ENCODE data around the gene MPPED1. TPM values are rescaled to one million over a fixed set of nuclear protein-coding genes. Genes with fewer than 3 reads are reported as not detected.

Gene MPPED1
- total RNA-seq, 1 experiment from 2014 or later = not detected

DNA sequence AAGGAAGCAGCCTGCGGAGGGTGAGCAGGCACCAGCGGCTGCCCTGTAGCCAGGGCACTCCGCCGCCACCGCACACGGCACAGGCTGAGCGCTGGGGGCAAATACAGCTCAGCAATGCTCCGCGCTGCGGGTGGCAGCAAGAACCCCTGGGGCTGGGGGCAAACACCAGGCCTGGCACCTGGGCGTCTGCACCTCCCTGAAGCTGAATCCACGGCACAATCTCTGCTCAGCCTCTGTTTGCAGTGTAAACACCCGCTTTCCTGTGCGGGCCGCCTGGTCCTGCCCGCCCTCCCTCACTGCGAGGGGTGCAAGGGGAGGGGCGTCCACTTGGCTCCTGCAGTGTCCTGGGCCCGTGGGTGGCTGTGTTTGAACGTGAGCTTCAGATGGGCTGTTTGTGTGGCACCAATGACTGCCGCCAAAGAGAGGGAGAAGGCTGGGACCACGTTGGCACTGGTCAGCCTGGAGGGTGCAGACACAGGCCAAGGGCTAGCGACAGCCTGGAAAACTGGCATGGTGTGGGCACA lies 14.8 kb upstream of the MPPED1 start:
- no peak overlapping the region for H3K27ac Mint-ChIP-seq (ENCODE audit: low read depth, unreplicated experiment)
- H3K9me3 Mint-ChIP-seq (ENCODE audit: unreplicated experiment) = no peaks in the 10 kb centered on the region
- intact Hi-C loops (cut with micrococcal nuclease) = no loop called here
- no TSS peak for BruUV-seq (replicated peaks)
- H3K4me3 Mint-ChIP-seq (ENCODE audit: unreplicated experiment) = no peak overlapping the region
- no peak for TF ChIP-seq CTCF (IDR thresholded peaks at IDR 0.05; ENCODE audit: unreplicated experiment)
- POLR2A ChIA-PET = interaction anchor here (0.6 kb wide), 1 partner anchor 565 kb away, joined by 3 read pairs; no protein-coding TSS in a partner anchor
- H3K27me3 Mint-ChIP-seq (ENCODE audit: insufficient read depth, unreplicated experiment) = peaks cover 92% of the 10 kb centered on the region
- no peaks in the 10 kb centered on the region for H3K4me1 Mint-ChIP-seq (ENCODE audit: insufficient read depth, unreplicated experiment)
- no peaks in the 10 kb centered on the region for H3K36me3 Mint-ChIP-seq (ENCODE audit: insufficient read depth, unreplicated experiment)
- DNase-seq (ENCODE audit: unreplicated experiment) = no peak
- CTCF ChIA-PET = interaction anchor here (0.7 to 1.2 kb wide), 2 partner anchors 123 to 486 kb away, joined by 3 to 4 read pairs; no protein-coding TSS in a partner anchor

- Mint-ChIP-seq H3K4me3 (ENCODE audit: unreplicated experiment) (no peak overlapping the region), H3K4me1 (ENCODE audit: insufficient read depth, unreplicated experiment) (no peaks in the 10 kb centered on the region), H3K36me3 (ENCODE audit: insufficient read depth, unreplicated experiment) (no peaks in the 10 kb centered on the region), H3K9me3 (ENCODE audit: unreplicated experiment) (no peaks in the 10 kb centered on the region), H3K27me3 (ENCODE audit: insufficient read depth, unreplicated experiment) (peaks cover 92% of the 10 kb centered on the region), H3K27ac (ENCODE audit: low read depth, unreplicated experiment) (no peak overlapping the region)
- CTCF ChIA-PET = interaction anchor here (0.7 to 1.2 kb wide), 3 partner anchors 124 to 485 kb away, joined by 3 to 4 read pairs (median 3); no protein-coding TSS in a partner anchor
- DNase-seq (ENCODE audit: unreplicated experiment) = no peak
- POLR2A ChIA-PET = interaction anchor here (0.6 to 0.7 kb wide), 2 partner anchors 124 to 489 kb away, joined by 3 read pairs; no protein-coding TSS in a partner anchor
- TF ChIP-seq CTCF (IDR thresholded peaks at IDR 0.05; ENCODE audit: unreplicated experiment) = no peak
- intact Hi-C loops (cut with micrococcal nuclease) = no loop called here
- BruUV-seq (replicated peaks) = no TSS peak
Measured at GRCh38 chr22:43397766-43398165, 14.0 kb upstream of the MPPED1 start.

GRCh38 chr22:43398246-43398645 lies 13.6 kb upstream of the MPPED1 start:
- Mint-ChIP-seq H3K9me3 (ENCODE audit: unreplicated experiment) (no peaks in the 10 kb centered on the region), H3K4me1 (ENCODE audit: insufficient read depth, unreplicated experiment) (no peaks in the 10 kb centered on the region), H3K27ac (ENCODE audit: low read depth, unreplicated experiment) (no peak overlapping the region), H3K36me3 (ENCODE audit: insufficient read depth, unreplicated experiment) (no peaks in the 10 kb centered on the region), H3K4me3 (ENCODE audit: unreplicated experiment) (no peak overlapping the region), H3K27me3 (ENCODE audit: insufficient read depth, unreplicated experiment) (peaks cover 91% of the 10 kb centered on the region)
- intact Hi-C loops (cut with micrococcal nuclease) = no loop called here
- ChIA-PET CTCF (interaction anchor here (1.0 to 1.2 kb wide), 2 partner anchors 167 to 485 kb away, joined by 3 to 4 read pairs; no protein-coding TSS in a partner anchor), POLR2A (interaction anchor here (0.6 kb wide), 2 partner anchors 125 to 535 kb away, joined by 3 to 4 read pairs; no protein-coding TSS in a partner anchor)
- DNase-seq (ENCODE audit: unreplicated experiment) = no peak
- BruUV-seq (replicated peaks) = no TSS peak
- TF ChIP-seq CTCF (IDR thresholded peaks at IDR 0.05; ENCODE audit: unreplicated experiment) = no peak

DNA sequence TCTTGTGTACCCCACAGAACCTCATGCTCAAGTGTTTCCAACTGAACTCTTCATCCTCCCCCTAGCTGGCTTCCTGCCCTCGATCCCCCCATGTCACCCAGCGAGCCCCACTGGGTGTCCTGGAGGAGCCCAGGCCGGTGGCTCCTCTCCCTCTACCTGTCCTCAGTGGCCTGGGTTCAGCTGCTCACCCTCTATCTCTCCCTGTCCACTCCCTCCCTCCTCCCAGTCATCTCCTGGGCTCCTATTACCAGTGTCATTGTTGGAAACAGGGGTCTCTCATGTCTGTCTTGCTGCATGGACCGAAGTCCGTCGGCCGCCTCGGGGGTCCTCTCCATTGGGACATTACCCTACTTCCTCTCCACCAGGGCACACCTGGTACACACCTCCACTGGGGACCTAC lies 12.9 kb upstream of the MPPED1 start:
- H3K27me3 Mint-ChIP-seq (ENCODE audit: insufficient read depth, unreplicated experiment) = peaks cover 84% of the 10 kb centered on the region
- intact Hi-C loops (cut with micrococcal nuclease) = no loop called here
- ChIA-PET CTCF (interaction anchor here (1.0 kb wide), 1 partner anchor 167 kb away, joined by 3 read pairs; no protein-coding TSS in a partner anchor), POLR2A (interaction anchor here (0.6 kb wide), 1 partner anchor 305 kb away, joined by 3 read pairs; no protein-coding TSS in a partner anchor)
- H3K27ac Mint-ChIP-seq (ENCODE audit: low read depth, unreplicated experiment) = no peak overlapping the region
- BruUV-seq (replicated peaks) = no TSS peak
- TF ChIP-seq CTCF (IDR thresholded peaks at IDR 0.05; ENCODE audit: unreplicated experiment) = no peak
- H3K4me1 Mint-ChIP-seq (ENCODE audit: insufficient read depth, unreplicated experiment) = no peaks in the 10 kb centered on the region
- H3K9me3 Mint-ChIP-seq (ENCODE audit: unreplicated experiment) = no peaks in the 10 kb centered on the region
- no peaks in the 10 kb centered on the region for H3K36me3 Mint-ChIP-seq (ENCODE audit: insufficient read depth, unreplicated experiment)
- no peak overlapping the region for H3K4me3 Mint-ChIP-seq (ENCODE audit: unreplicated experiment)
- no peak for DNase-seq (ENCODE audit: unreplicated experiment)

Measured in MCF 10A (cell line).